ENCODE measurements around the gene VSNL1.

Gene VSNL1

DNA sequence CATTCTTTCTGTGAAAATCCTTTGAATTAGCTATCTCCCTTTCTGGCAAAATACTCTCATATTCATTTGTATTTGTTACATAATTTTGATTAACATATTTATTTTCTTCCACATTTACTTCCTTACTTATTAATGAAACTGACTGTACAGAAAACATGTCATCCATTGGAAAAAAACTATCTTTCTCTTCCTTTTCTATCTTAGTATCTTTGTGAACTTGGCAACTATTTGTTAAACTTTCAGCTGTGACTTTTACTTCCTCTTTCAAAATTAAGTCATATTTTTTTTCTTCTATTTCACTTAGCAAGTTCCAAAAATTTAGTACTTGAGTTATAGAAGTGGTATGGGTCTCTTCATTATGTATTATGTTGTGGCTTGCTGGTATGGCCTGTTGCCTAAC is 24.8 kb upstream of the VSNL1 start:
- DNase-seq (ENCODE audit: low spot score) (no peak), ATAC-seq (ENCODE audit: low read depth) (no peak)
- no peaks in the 10 kb centered on the region for H3K27me3 ChIP-seq (ENCODE audit: insufficient read depth, poor library complexity, severe bottlenecking)
- H3K4me1 ChIP-seq (ENCODE audit: insufficient read depth, poor library complexity, severe bottlenecking), result peaks cover 6% of the 10 kb centered on the region
- H3K36me3 ChIP-seq (ENCODE audit: low read depth), result no peaks in the 10 kb centered on the region
- no peaks in the 10 kb centered on the region for H3K9me3 ChIP-seq (ENCODE audit: severe bottlenecking)
- H3K4me3 ChIP-seq (ENCODE audit: severe bottlenecking), result no peak overlapping the region
- TF ChIP-seq CTCF (IDR thresholded peaks at IDR 0.05; ENCODE audit: poor library complexity, severe bottlenecking), result no peak
- no peak overlapping the region for H3K27ac ChIP-seq (ENCODE audit: poor library complexity, severe bottlenecking)

- DNase-seq (ENCODE audit: low spot score) (no peak), ATAC-seq (ENCODE audit: low read depth) (peak; percentile 23; the same call in 2 of the 3 replicates)
- TF ChIP-seq CTCF (IDR thresholded peaks at IDR 0.05; ENCODE audit: poor library complexity, severe bottlenecking), result no peak
- H3K27ac ChIP-seq (ENCODE audit: poor library complexity, severe bottlenecking), result no peak overlapping the region
- peaks cover 8% of the 10 kb centered on the region for H3K27me3 ChIP-seq (ENCODE audit: insufficient read depth, poor library complexity, severe bottlenecking)
- H3K9me3 ChIP-seq (ENCODE audit: severe bottlenecking), result no peaks in the 10 kb centered on the region
- H3K4me3 ChIP-seq (ENCODE audit: severe bottlenecking), result peak overlapping the region; percentile 34
- peaks cover 6% of the 10 kb centered on the region for H3K4me1 ChIP-seq (ENCODE audit: insufficient read depth, poor library complexity, severe bottlenecking)
- no peaks in the 10 kb centered on the region for H3K36me3 ChIP-seq (ENCODE audit: low read depth)
These were observed 22.9 kb upstream of the VSNL1 start for GRCh38 chr2:17517481-17518211.

- Histone ChIP-seq H3K4me1 (ENCODE audit: insufficient read depth, poor library complexity, severe bottlenecking) (peaks cover 6% of the 10 kb centered on the region), H3K9me3 (ENCODE audit: severe bottlenecking) (no peaks in the 10 kb centered on the region), H3K36me3 (ENCODE audit: low read depth) (no peaks in the 10 kb centered on the region), H3K27me3 (ENCODE audit: insufficient read depth, poor library complexity, severe bottlenecking) (peaks cover 11% of the 10 kb centered on the region), H3K27ac (ENCODE audit: poor library complexity, severe bottlenecking) (no peak within 1 kb of the TSS), H3K4me3 (ENCODE audit: severe bottlenecking) (peak within 1 kb of the TSS; percentile 34)
- no peak for TF ChIP-seq CTCF (IDR thresholded peaks at IDR 0.05; ENCODE audit: poor library complexity, severe bottlenecking)
- peak; percentile 95 for ATAC-seq (ENCODE audit: low read depth)
- DNase-seq (ENCODE audit: low spot score), result peak; percentile 79
These were observed 22.0 kb upstream of the VSNL1 start, which contains the start of gene RAD51AP2 for GRCh38 chr2:17518212-17519154. Gene RAD51AP2 (minus strand): TSS chr2:17518440. CDS start chr2:17518415, 25 bp downstream.

DNA sequence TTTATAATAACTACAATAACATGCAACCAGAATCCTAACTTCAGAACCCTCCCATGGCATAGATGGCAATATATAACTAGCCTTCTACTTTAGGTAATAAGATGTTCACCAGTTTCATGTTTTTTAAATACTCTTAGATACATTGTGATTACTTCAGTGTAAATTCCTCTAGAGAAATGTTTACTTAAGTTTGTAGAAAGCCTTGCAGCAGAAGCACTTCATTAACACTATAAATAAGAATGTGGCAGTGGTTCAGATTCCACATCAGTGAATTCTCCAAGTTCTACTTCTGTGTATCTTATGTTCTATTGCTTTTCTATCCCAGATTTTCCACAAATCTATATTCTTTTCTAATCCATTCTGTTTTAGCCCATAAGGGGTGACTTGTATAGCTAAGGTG is 21.0 kb upstream of the VSNL1 start:
- TF ChIP-seq CTCF (IDR thresholded peaks at IDR 0.05; ENCODE audit: poor library complexity, severe bottlenecking), result no peak

More for the DNA sequence above, 21.0 kb upstream of the VSNL1 start:
- ATAC-seq (ENCODE audit: low read depth), result no peak
- no peak for DNase-seq (ENCODE audit: low spot score)
- Histone ChIP-seq H3K36me3 (ENCODE audit: low read depth) (no peaks in the 10 kb centered on the region), H3K4me3 (ENCODE audit: severe bottlenecking) (no peak overlapping the region), H3K9me3 (ENCODE audit: severe bottlenecking) (no peaks in the 10 kb centered on the region), H3K27ac (ENCODE audit: poor library complexity, severe bottlenecking) (no peak overlapping the region), H3K27me3 (ENCODE audit: insufficient read depth, poor library complexity, severe bottlenecking) (peaks cover 11% of the 10 kb centered on the region), H3K4me1 (ENCODE audit: insufficient read depth, poor library complexity, severe bottlenecking) (peaks cover 6% of the 10 kb centered on the region)

Measured in RWPE2 (cell line).